Measurements from ENCODE around the gene ENDOD1. TPM values are rescaled to one million over a fixed set of nuclear protein-coding genes. Genes with fewer than 3 reads are reported as not detected.
"Not testable (repeated sequence)": the region's sequence is repeated elsewhere in the genome, so short reads cannot be mapped to it uniquely, and the experiment has no call there.

ENDOD1 gene
- total and polyA plus RNA-seq, 2 experiments from 2014 or later, result 0.76 to 4.0 TPM

GRCh38 chr11:95045812-95046211 lies 43.8 kb upstream of the ENDOD1 start (continued):
- TF ChIP-seq, protein P1, sequence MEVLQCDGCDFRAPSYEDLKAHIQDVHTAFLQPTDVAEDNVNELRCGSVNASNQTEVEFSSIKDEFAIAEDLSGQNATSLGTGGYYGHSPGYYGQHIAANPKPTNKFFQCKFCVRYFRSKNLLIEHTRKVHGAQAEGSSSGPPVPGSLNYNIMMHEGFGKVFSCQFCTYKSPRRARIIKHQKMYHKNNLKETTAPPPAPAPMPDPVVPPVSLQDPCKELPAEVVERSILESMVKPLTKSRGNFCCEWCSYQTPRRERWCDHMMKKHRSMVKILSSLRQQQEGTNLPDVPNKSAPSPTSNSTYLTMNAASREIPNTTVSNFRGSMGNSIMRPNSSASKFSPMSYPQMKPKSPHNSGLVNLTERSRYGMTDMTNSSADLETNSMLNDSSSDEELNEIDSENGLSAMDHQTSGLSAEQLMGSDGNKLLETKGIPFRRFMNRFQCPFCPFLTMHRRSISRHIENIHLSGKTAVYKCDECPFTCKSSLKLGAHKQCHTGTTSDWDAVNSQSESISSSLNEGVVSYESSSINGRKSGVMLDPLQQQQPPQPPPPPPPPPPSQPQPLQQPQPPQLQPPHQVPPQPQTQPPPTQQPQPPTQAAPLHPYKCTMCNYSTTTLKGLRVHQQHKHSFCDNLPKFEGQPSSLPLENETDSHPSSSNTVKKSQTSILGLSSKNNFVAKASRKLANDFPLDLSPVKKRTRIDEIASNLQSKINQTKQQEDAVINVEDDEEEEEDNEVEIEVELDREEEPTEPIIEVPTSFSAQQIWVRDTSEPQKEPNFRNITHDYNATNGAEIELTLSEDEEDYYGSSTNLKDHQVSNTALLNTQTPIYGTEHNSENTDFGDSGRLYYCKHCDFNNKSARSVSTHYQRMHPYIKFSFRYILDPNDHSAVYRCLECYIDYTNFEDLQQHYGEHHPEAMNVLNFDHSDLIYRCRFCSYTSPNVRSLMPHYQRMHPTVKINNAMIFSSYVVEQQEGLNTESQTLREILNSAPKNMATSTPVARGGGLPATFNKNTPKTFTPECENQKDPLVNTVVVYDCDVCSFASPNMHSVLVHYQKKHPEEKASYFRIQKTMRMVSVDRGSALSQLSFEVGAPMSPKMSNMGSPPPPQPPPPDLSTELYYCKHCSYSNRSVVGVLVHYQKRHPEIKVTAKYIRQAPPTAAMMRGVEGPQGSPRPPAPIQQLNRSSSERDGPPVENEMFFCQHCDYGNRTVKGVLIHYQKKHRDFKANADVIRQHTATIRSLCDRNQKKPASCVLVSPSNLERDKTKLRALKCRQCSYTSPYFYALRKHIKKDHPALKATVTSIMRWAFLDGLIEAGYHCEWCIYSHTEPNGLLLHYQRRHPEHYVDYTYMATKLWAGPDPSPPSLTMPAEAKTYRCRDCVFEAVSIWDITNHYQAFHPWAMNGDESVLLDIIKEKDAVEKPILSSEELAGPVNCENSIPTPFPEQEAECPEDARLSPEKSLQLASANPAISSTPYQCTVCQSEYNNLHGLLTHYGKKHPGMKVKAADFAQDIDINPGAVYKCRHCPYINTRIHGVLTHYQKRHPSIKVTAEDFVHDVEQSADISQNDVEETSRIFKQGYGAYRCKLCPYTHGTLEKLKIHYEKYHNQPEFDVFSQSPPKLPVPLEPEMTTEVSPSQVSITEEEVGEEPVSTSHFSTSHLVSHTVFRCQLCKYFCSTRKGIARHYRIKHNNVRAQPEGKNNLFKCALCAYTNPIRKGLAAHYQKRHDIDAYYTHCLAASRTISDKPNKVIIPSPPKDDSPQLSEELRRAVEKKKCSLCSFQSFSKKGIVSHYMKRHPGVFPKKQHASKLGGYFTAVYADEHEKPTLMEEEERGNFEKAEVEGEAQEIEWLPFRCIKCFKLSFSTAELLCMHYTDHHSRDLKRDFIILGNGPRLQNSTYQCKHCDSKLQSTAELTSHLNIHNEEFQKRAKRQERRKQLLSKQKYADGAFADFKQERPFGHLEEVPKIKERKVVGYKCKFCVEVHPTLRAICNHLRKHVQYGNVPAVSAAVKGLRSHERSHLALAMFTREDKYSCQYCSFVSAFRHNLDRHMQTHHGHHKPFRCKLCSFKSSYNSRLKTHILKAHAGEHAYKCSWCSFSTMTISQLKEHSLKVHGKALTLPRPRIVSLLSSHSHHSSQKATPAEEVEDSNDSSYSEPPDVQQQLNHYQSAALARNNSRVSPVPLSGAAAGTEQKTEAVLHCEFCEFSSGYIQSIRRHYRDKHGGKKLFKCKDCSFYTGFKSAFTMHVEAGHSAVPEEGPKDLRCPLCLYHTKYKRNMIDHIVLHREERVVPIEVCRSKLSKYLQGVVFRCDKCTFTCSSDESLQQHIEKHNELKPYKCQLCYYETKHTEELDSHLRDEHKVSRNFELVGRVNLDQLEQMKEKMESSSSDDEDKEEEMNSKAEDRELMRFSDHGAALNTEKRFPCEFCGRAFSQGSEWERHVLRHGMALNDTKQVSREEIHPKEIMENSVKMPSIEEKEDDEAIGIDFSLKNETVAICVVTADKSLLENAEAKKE (CRISPR knock-in tag; IDR thresholded peaks at IDR 0.05), result no peak
- TF ChIP-seq REST (IDR thresholded peaks at IDR 0.05; ENCODE audit: unreplicated experiment), result no peak
- no peak for TF ChIP-seq CREB1 (CRISPR knock-in tag; IDR thresholded peaks at IDR 0.05; ENCODE audit: low read depth)
- TF ChIP-seq ZNF114 (CRISPR knock-in tag; IDR thresholded peaks at IDR 0.05), result no peak

DNA sequence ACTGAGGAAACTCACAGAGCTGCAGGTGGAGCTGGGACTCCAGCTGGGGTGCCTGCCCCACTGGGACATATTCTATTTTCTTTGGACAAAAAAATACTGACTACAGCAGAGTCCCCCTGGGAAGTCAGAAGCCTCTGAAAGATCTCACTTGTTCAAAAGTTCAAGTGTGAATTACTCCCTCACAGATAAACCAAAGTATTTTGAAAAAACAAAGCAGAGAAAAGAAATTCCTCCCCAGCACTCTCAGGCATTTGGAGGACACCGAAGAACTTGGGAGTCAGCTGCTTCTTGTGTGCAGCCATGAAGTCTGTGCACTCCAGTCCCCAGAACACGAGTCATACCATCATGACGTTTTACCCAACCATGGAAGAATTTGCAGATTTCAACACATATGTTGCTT lies 40.5 kb upstream of the ENDOD1 start, which contains the start of gene KDM4F:
Gene KDM4F (plus strand): TSS at position 301 of the 400 bp plus-strand sequence.
- H3K4me1 ChIP-seq (ENCODE audit: insufficient read depth); H3K4me3 ChIP-seq; H3K36me3 Mint-ChIP-seq (ENCODE audit: low read depth); DNase-seq (ENCODE audit: low spot score); H3K79me2 ChIP-seq (replicated peaks; ENCODE audit: insufficient read depth); H2AFZ ChIP-seq; H3K36me3 ChIP-seq (ENCODE audit: insufficient read depth); H3K27me3 Mint-ChIP-seq (ENCODE audit: insufficient read depth, low read depth, poor library complexity); ATAC-seq; H3K4me1 Mint-ChIP-seq; H3K9me2 ChIP-seq (ENCODE audit: insufficient read depth); H3K9me3 Mint-ChIP-seq; H3K27me3 ChIP-seq (ENCODE audit: insufficient read depth); H3K27ac Mint-ChIP-seq; H3K4me2 ChIP-seq; H3K4me3 Mint-ChIP-seq; H3K27ac ChIP-seq (ENCODE audit: low read depth); H3F3A ChIP-seq (replicated peaks; ENCODE audit: low read depth); H4K20me1 ChIP-seq (replicated peaks; ENCODE audit: insufficient read depth): not testable (repeated sequence)
